HG02973 (cell line): ENCODE data around the gene SLC45A1.

Source experiments
- ATAC-seq: cut with Tn5 transposase; IDR thresholded peaks from one replicate; pipeline ENCODE4 v1.9.1; 2021; ENCODE audit warnings: moderate library complexity; ENCODE audit not compliant: unreplicated experiment

SLC45A1 gene

GRCh38 chr1:8352471-8352845 lies 34.5 kb downstream of the SLC45A1 start:
- no peak for ATAC-seq

- no peak for ATAC-seq
Measured at GRCh38 chr1:8352886-8353785, 35.2 kb downstream of the SLC45A1 start.

- no peak for ATAC-seq
Measured at GRCh38 chr1:8354038-8354437, 36.1 kb downstream of the SLC45A1 start.

GRCh38 chr1:8355439-8356255 lies 37.7 kb downstream of the SLC45A1 start:
- ATAC-seq: no peak

- ATAC-seq: no peak
Measured at GRCh38 chr1:8356256-8357209, 38.6 kb downstream of the SLC45A1 start.

GRCh38 chr1:8357329-8358101 lies 39.6 kb downstream of the SLC45A1 start:
- no peak for ATAC-seq

- ATAC-seq: no peak
Measured at GRCh38 chr1:8358241-8358896, 40.5 kb downstream of the SLC45A1 start.

GRCh38 chr1:8358897-8359616 lies 41.1 kb downstream of the SLC45A1 start:
- ATAC-seq: no peak

GRCh38 chr1:8359617-8360481 lies 41.9 kb downstream of the SLC45A1 start:
- no peak for ATAC-seq

- no peak for ATAC-seq
Measured at GRCh38 chr1:8360493-8361197, 42.7 kb downstream of the SLC45A1 start.

GRCh38 chr1:8361198-8361849 lies 43.4 kb downstream of the SLC45A1 start:
- ATAC-seq: no peak

- ATAC-seq: no peak
Measured at GRCh38 chr1:8362701-8363101, 44.8 kb downstream of the SLC45A1 start.

- no peak for ATAC-seq
Measured at GRCh38 chr1:8363186-8363766, 45.4 kb downstream of the SLC45A1 start.

- no peak for ATAC-seq
Measured at GRCh38 chr1:8363767-8364301, 45.9 kb downstream of the SLC45A1 start.

GRCh38 chr1:8364528-8365442 lies 46.9 kb downstream of the SLC45A1 start:
- ATAC-seq: no peak
